Activated CD8-positive, alpha-beta memory T cell treated with anti-CD3 and anti-CD28 coated beads for 1 hour (primary cell): ENCODE measurements around the gene HID1.
"Not testable (repeated sequence)": the region's sequence is repeated elsewhere in the genome, so short reads cannot be mapped to it uniquely, and the experiment has no call there.

Experiments used
- DNase-seq, 2 donors: peaks; one replicate each; pipeline ENCODE4 v3.0.0-alpha.2; 2020; ENCODE audit warnings: low read depth in 1 of 2; ENCODE audit errors: extremely low read depth in 1 of 2

Gene HID1

DNA sequence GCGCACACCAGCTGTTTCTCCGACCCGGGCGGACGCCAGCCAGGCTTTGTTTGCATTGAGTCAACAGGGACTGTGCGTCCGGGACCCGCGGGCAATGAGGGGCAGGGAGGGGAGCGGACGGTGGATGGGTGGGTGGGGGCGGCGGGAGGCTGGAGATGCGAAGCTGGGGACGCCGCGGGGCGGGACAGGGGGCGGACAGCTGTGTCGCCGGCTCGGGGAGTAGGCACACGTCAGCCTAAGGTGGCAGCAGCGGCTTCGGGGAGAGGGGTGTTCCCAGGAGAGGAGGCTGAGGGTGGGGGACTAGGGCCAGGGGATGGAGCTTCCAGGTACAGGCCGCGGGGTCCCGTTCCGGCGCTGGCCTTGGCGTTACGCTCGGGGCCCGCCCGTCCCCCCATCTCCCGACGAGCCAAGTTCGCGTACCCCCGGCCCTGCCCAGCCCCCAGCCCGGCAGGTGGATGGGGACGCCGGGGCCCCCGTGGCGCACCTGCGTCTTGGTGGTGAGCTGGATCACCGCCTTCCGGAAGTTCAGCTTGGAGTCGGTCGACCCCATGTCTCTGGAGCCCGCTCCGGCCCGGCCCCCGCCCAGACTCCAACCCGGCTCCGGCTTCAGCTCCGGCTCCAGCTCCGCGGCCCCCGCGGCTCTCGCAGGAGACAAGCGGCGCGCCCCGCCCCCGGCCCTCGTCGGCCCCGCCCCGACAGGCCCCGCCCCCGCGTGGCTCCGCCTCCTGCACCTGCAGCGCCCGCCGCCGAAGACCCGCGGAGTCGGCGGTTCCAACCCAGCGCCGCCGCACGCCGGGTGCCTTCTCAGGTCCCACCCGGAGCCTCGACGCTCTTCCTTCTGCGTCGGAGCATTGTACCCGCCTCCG lies at the start of gene HID1:
Gene HID1 (minus strand): TSS at position 653 of the 866 bp plus-strand sequence. CDS start 103 bp downstream, at position 550.
- peak; percentile 44 to 76 for DNase-seq

GRCh38 chr17:75020331-75021110 lies 48.0 kb upstream of the HID1 start:
- DNase-seq = no peak

- DNase-seq = no peak
Observed at GRCh38 chr17:75019710-75020109, 47.2 kb upstream of the HID1 start.

DNA sequence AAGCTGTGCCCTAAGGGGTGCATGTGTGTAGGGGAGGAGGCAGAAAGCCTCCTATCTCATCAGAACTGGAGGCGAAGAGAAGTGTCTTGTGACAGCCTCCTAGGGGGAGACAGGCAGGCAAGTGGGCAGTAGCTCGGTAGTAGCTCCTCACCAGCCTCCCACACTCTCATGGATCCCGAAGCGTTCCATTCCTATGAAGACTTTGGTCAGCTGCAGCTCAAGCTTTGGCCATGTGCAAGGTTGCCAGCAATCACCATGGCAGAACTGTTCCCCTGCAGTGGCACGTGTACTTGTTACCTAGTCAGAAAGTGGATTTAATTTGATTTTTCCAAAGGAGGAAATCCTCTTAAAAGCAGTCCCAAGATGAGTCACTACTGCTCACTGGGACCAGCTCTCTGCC lies 46.6 kb upstream of the HID1 start:
- no peak for DNase-seq

- no peak for DNase-seq
Observed at GRCh38 chr17:75013092-75013559, 40.6 kb upstream of the HID1 start.

DNA sequence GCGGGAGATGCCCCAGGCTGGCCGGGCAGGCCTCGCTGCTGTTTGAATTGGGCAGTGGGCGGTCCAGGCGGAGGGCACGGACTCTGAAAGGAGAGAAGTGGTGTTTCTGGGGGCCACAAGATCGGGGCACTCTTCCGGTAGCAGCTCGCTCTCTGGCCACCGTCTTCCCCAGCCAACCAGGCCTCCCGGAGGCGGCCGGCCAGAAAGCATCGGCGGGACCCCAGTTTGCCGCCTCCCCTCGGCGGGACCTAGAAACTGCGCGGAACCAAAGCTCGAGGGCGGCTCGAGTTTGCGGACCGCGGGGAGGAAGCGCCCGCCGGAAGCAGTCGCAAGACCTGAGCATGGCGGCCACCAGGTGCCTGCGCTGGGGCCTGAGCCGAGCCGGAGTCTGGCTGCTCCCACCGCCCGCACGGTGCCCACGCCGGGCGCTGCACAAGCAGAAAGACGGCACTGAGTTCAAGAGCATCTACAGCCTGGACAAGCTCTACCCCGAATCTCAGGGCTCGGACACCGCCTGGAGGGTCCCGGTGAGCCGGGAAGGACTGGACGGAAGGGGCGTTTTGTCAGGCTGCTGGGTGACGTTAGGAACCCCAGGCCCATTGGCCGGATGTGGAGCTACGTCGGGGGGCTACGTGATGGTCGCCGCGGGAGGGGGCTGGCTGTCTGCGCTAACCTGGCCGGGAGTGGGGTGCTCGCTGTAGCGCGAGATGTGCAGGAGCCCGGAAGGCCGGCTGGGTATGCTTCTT lies 40.0 kb upstream of the HID1 start, which contains the start of gene MRPL58:
Gene MRPL58 (plus strand): TSS at position 325 of the 746 bp plus-strand sequence. CDS start 17 bp downstream, at position 342.
- DNase-seq = peak; percentile 49 to 70

DNA sequence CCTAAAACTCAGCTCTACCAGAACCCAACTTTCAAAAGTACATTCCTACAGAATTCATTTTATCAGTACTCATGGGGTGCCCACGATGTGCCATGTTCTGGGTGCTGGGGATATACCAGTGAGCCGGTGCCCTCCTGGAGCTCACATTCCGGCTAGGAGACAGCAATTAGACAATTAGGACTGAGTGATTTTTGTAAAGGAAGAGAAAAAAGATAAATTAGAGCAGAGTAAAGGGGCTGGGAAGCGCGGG lies 39.5 kb upstream of the HID1 start:
- no peak for DNase-seq

DNA sequence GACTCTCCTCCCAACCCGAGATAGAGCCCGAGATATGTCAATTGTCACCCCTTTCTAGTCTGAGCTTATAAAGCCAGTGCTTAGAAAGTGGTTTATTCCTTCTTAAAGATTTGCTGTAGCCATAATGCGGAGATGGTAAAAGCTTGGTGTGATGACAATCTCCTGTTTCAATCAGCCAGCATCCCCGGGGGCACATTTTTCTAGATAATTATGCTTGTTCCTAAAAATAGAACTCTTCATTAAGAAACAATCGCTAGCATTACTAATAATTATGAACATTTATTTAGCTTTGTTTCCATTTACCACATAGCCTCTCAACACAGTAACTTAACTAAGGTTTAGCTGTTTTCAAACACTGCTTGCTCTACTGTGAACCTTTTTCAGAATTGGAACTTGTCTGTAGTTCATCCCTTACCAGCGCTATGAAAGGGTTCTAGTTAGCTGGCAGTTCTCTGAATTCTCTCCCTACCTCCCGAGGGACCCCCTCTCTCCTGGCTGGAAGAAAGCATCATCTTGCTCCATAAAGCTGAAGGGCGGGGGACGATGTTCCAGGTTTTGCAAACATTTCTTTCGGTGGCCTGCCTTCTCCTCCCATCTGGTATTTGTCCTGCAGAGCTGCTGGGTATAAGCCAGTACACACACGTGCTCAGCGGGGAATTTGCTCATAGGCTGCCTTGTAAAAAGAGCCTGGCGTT lies 39.0 kb upstream of the HID1 start:
- no peak for DNase-seq

GRCh38 chr17:75010683-75011400 lies 38.3 kb upstream of the HID1 start:
- no peak for DNase-seq

- DNase-seq = no peak
Observed at GRCh38 chr17:75009139-75009724, 36.7 kb upstream of the HID1 start.

DNA sequence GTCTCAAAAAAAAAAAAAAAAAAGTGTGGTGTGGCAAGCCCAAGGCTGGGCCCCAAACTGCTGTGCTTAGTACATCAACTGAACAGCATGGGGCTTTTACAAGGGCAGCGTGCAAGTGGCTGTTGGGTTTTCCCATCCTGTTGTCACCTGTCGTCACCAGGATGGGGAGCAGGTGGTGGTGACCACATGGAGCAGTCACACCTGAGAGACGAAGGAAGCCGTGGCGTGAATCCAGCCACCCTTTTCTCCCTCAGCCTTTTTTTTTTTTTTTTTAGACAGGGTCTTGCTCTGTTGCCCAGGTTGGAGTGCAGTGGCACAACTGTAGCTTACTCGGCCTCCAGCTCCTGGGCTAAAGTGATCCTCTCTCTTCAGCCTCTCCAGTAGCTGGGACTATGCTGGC lies 35.8 kb upstream of the HID1 start:
- no peak for DNase-seq

GRCh38 chr17:75006653-75007052 lies 34.1 kb upstream of the HID1 start:
- DNase-seq = no peak

GRCh38 chr17:75006084-75006483 lies 33.5 kb upstream of the HID1 start:
- DNase-seq = not testable (repeated sequence)

DNA sequence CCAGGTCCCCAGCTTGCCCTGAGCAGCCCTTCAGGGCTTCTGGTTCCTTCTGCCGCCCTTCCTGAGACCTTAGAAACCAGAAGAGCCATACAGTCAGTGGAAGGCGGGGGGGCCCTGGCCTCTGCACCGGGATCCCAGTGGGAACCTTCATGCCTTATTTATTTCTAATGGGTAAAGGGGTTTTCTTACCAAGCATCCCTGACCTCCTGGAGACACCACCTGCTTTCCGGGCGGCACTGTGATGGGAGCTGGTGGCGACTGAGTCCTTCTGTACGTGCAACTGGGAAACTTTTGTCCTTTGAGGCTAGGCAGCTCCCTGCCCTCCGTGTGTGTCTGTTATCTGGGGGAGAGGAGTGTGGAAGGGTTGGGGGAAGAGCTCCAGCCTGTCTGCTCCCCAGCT lies 32.7 kb upstream of the HID1 start:
- no peak for DNase-seq

- no peak for DNase-seq
Observed at GRCh38 chr17:75004371-75004770, 31.8 kb upstream of the HID1 start.

- no peak for DNase-seq
Observed at GRCh38 chr17:75003957-75004355, 31.4 kb upstream of the HID1 start.

DNA sequence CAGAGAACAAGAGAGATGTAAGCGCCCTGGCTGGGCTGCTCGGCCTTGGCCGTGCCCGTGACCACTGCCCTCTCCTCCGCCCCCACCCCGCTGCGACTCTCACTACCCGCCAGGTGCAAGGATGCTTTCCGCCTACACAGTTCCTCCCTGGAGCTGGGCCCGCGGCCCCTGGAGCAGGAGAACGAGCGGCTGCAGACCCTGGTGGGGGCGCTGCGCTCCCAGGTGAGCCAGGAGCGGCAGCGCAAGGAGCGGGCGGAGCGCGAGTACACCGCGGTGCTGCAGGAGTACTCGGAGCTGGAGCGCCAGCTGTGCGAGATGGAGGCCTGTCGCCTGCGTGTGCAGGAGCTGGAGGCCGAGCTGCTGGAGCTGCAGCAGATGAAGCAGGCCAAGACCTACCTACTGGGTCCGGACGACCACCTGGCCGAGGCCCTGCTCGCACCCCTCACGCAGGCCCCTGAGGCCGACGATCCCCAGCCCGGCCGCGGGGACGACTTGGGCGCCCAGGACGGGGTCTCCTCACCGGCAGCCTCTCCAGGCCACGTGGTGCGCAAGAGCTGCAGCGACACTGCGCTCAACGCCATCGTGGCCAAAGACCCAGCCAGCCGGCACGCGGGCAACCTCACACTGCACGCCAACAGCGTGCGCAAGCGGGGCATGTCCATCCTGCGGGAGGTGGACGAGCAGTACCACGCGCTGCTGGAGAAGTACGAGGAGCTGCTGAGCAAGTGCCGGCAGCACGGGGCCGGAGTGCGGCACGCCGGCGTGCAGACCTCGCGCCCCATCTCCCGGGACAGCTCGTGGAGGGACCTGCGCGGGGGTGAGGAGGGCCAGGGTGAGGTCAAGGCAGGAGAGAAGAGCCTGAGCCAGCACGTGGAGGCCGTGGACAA lies 30.8 kb upstream of the HID1 start:
- no peak for DNase-seq

DNA sequence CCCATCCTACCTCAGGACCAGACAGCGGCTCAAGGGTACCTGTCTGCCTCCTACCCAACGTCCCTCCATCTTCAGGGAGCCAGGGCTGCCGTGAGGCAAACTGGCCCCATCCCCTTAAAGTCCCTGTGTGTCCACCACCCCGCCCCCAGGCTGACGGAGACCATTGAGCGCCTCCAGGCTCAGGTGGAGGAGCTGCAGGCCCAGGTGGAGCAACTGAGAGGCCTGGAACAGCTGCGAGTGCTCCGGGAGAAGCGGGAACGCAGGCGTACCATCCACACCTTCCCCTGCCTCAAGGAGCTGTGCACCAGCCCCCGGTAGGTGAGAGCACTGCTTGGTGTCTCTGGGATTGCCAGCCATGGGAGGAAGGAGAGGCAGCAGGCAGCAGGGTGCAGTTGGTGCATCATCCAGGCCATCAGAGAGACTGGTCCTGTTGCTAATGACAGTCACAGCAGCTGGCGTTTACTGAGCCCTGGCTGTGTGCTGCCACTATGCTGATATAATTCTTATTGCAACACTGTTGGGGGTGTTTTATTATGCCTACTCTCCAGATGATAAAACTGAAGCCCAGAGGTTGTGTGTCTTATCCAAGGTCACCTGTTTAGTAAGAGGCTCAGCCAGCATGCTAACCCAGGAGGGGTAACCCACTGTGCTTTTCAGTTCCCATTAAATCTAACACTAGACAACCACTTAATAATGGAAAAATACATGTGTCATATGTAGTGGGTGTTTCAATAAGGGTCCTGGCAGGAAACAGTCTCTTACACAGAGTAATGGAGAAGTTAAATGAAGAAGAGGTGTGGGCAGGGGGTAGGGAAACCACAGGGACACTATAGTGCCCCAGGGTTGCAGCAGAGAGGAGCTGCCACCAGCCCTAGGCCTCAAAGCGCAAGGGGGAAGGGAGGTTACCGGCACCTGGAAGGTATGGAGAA lies 29.6 kb upstream of the HID1 start:
- no peak for DNase-seq
